DOHH2 (cell line): ENCODE results near the gene CACNB4.

ENCODE experiments used
- H3F3A ChIP-seq: fragments of 200-600 bp; sonication (generic), shearing (Covaris generic); 2 replicates; pipeline ENCODE4 v1.6.0; 2016; ENCODE audit warnings: antibody characterized with exemption, mild to moderate bottlenecking; ENCODE audit not compliant: control insufficient read depth, insufficient read depth
- H3K27ac ChIP-seq: fragments of 200-600 bp; sonication (generic); 2 replicates; pipeline ENCODE4 v1.5.1; 2014; ENCODE audit warnings: low read depth, mild to moderate bottlenecking, low read length, moderate library complexity
- H3K27me3 ChIP-seq: fragments of 200-600 bp; sonication (generic); 2 replicates; pipeline ENCODE4 v1.6.1; 2014; ENCODE audit warnings: mild to moderate bottlenecking, low read length, mixed read lengths; ENCODE audit not compliant: control insufficient read depth
- H3K36me3 ChIP-seq: fragments of 200-600 bp; sonication (generic); 2 replicates; pipeline ENCODE4 v1.6.1; 2014; ENCODE audit warnings: mild to moderate bottlenecking, low read length, moderate library complexity, mixed read lengths; ENCODE audit not compliant: control insufficient read depth
- H3K4me1 ChIP-seq: fragments of 200-600 bp; sonication (generic); 2 replicates; pipeline ENCODE4 v1.6.1; 2014; ENCODE audit warnings: mild to moderate bottlenecking, low read length, mixed read lengths; ENCODE audit not compliant: control insufficient read depth
- H3K4me2 ChIP-seq: fragments of 200-600 bp; sonication (generic); 2 replicates; pipeline ENCODE4 v1.6.0; 2014; ENCODE audit warnings: mild to moderate bottlenecking, low read length, moderate library complexity
- H3K4me3 ChIP-seq: fragments of 200-600 bp; sonication (generic); 2 replicates; pipeline ENCODE4 v1.5.1; 2014; ENCODE audit warnings: mild to moderate bottlenecking, low read length, mixed read lengths
- H3K79me2 ChIP-seq: fragments of 200-600 bp; sonication (generic); 2 replicates; pipeline ENCODE4 v1.6.1; 2014; ENCODE audit warnings: mild to moderate bottlenecking, low read length, mixed read lengths; ENCODE audit not compliant: control insufficient read depth
- H3K9me2 ChIP-seq: fragments of 200-600 bp; sonication (generic); replicated peaks from 2 replicates; pipeline ENCODE4 v1.6.1; 2014; ENCODE audit warnings: mild to moderate bottlenecking, low read length, mixed read lengths; ENCODE audit not compliant: control insufficient read depth
- H3K9me3 ChIP-seq: fragments of 200-600 bp; sonication (generic); 2 replicates; pipeline ENCODE4 v1.6.1; 2014; ENCODE audit warnings: antibody characterized with exemption, low read length, mixed read lengths; ENCODE audit not compliant: control insufficient read depth, insufficient read depth
- H4K20me1 ChIP-seq: fragments of 200-600 bp; sonication (generic); 2 replicates; pipeline ENCODE4 v1.6.0; 2014; ENCODE audit warnings: low read depth, mild to moderate bottlenecking, antibody characterized with exemption, low read length, moderate library complexity; ENCODE audit not compliant: control insufficient read depth, insufficient read depth
- EZH2phosphoT487 ChIP-seq: fragments of 200-600 bp; sonication (generic); IDR thresholded peaks from 2 replicates; pipeline ENCODE4 v1.6.1; 2017; ENCODE audit warnings: borderline replicate concordance, mild to moderate bottlenecking, antibody characterized with exemption, low read length, moderate library complexity, mixed read lengths
- TF ChIP-seq, protein P1 (sequence below): fragments of 200-600 bp; sonication (generic); IDR thresholded peaks from one replicate; pipeline ENCODE4 v1.5.1; 2014; ENCODE audit warnings: antibody characterized with exemption, mild to moderate bottlenecking, low read depth, low read length; ENCODE audit not compliant: poor library complexity, severe bottlenecking

CACNB4 gene

DNA sequence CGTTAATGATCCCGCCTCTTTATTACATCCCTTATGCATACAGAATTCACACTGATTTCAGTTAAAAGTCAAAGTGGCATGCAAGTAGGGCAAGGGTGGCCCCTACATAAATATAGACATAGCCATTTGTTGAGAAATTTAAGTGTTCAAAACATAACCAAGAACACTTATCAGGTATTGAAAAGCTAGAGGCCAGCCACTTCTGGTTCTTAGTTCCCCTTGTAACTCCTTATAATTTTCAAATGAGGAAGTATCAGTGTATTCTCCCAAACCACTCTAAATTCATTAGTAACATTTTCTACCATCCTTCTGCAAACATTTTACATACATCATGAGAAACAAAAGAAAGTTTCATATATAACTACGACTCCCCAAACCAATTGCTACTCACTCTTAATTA, 264.9 kb downstream of the CACNB4 start:
- no peak overlapping the region for H3K4me3 ChIP-seq
- H4K20me1 ChIP-seq, result no peaks in the 10 kb centered on the region
- H3K36me3 ChIP-seq, result no peaks in the 10 kb centered on the region
- H3K27ac ChIP-seq, result no peak overlapping the region
- H3K9me2 ChIP-seq, result no peaks in the 10 kb centered on the region
- H3K4me2 ChIP-seq, result no peak overlapping the region
- H3K9me3 ChIP-seq, result no peaks in the 10 kb centered on the region
- H3K79me2 ChIP-seq, result no peaks in the 10 kb centered on the region
- H3K27me3 ChIP-seq, result no peaks in the 10 kb centered on the region
- peaks cover 2% of the 10 kb centered on the region; the same call in 1 of the 2 replicates for H3F3A ChIP-seq
- TF ChIP-seq, protein P1, sequence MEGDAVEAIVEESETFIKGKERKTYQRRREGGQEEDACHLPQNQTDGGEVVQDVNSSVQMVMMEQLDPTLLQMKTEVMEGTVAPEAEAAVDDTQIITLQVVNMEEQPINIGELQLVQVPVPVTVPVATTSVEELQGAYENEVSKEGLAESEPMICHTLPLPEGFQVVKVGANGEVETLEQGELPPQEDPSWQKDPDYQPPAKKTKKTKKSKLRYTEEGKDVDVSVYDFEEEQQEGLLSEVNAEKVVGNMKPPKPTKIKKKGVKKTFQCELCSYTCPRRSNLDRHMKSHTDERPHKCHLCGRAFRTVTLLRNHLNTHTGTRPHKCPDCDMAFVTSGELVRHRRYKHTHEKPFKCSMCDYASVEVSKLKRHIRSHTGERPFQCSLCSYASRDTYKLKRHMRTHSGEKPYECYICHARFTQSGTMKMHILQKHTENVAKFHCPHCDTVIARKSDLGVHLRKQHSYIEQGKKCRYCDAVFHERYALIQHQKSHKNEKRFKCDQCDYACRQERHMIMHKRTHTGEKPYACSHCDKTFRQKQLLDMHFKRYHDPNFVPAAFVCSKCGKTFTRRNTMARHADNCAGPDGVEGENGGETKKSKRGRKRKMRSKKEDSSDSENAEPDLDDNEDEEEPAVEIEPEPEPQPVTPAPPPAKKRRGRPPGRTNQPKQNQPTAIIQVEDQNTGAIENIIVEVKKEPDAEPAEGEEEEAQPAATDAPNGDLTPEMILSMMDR, result no peak
- no peak for TF ChIP-seq EZH2phosphoT487
- H3K4me1 ChIP-seq, result peaks cover 23% of the 10 kb centered on the region

DNA sequence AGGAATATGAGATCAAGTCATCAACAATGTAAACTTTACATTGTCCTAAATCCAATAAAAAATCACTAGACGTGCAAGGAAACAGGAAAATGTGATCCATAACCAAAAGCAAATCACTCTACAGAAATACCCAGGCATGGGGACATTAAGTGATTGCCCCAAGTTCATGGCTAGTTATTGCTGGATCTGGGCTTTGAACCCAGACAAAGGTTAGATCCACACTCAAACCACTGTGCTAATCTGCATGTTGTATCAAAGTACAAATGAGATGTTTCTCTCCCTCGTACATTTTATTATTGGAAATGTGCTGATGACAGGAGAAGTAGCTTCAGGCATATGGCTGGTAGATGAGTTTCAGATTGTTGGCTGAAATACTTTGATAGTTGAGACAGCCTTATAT, 267.9 kb downstream of the CACNB4 start:
- Histone ChIP-seq H3K36me3 (peaks cover 7% of the 10 kb centered on the region), H3K79me2 (peaks cover 23% of the 10 kb centered on the region), H3K9me2 (no peaks in the 10 kb centered on the region), H3K27ac (no peak overlapping the region), H3K27me3 (no peaks in the 10 kb centered on the region), H3K4me3 (no peak overlapping the region), H3K4me2 (no peak overlapping the region), H3K9me3 (no peaks in the 10 kb centered on the region), H3K4me1 (peaks cover 37% of the 10 kb centered on the region), H4K20me1 (no peaks in the 10 kb centered on the region), H3F3A (peaks cover 2% of the 10 kb centered on the region; the same call in 1 of the 2 replicates)
- TF ChIP-seq, protein P1, result no peak
- no peak for TF ChIP-seq EZH2phosphoT487

DNA sequence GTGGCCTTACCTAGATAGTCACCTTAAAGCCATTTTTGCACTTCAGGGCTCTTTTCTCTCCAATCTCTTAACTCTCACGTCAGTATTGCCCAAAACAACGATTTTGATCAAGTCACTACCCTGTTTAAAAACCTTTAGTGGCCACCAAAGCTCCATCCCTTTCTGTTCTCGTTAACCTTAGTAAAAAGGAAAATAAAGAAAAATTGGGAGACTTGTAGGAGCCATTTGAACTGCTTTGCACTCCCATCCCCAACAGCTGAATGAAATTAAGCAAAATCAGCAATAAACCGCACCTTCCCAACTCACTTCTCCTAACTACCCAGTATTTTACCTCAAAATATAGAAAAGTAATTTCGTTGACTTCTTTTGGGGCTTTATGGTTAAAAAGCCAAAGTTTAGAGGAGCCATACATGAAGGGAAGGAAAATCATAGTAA, 269.9 kb downstream of the CACNB4 start:
- Histone ChIP-seq H3K36me3 (peaks cover 17% of the 10 kb centered on the region), H3F3A (no peaks in the 10 kb centered on the region), H3K4me2 (peak overlapping the region; percentile 84), H3K79me2 (peaks cover 44% of the 10 kb centered on the region), H3K9me2 (no peaks in the 10 kb centered on the region), H4K20me1 (no peaks in the 10 kb centered on the region), H3K27me3 (no peaks in the 10 kb centered on the region), H3K27ac (peak overlapping the region; percentile 36; the same call in 1 of the 2 replicates), H3K9me3 (no peaks in the 10 kb centered on the region), H3K4me1 (peaks cover 32% of the 10 kb centered on the region), H3K4me3 (peak overlapping the region; percentile 87)
- TF ChIP-seq, protein P1, result no peak
- TF ChIP-seq EZH2phosphoT487, result no peak
